ENCODE measurements around the gene SRGAP1. TPM values are rescaled to one million over a fixed set of nuclear protein-coding genes. Genes with fewer than 3 reads are reported as not detected.
"Not testable (repeated sequence)": the region's sequence is repeated elsewhere in the genome, so short reads cannot be mapped to it uniquely, and the experiment has no call there.

The SRGAP1 gene
- total and polyA plus RNA-seq, 9 donors = 2.8 to 17.9 (median 8.6) TPM

GRCh38 chr12:63855299-63855698 is 10.8 kb downstream of the SRGAP1 start:
- no peak overlapping the region for H3K4me3 ChIP-seq
- H3K36me3 ChIP-seq = no peaks in the 10 kb centered on the region
- H3K27me3 ChIP-seq = no peaks in the 10 kb centered on the region
- TF ChIP-seq POLR2A (IDR thresholded peaks at IDR 0.05) = no peak
- TF ChIP-seq CTCF (IDR thresholded peaks at IDR 0.05) = no peak
- TF ChIP-seq EP300 (IDR thresholded peaks at IDR 0.05) = no peak
- H3K4me1 ChIP-seq (ENCODE audit: insufficient read depth) = peaks cover 2% of the 10 kb centered on the region
- intact Hi-C loops (cut with DNase I) = no loop called here
- H3K9me3 ChIP-seq = no peaks in the 10 kb centered on the region
- no peak overlapping the region for H3K27ac ChIP-seq
- no peak for DNase-seq
- 98 to 100% (median 99%) methylated on average over 3 of the region's 3 CpGs for WGBS, 3 donors

GRCh38 chr12:63857771-63858670 is 13.5 kb downstream of the SRGAP1 start:
- intact Hi-C loops (cut with DNase I) = no loop called here
- no peaks in the 10 kb centered on the region for H3K27me3 ChIP-seq
- no peaks in the 10 kb centered on the region for H3K36me3 ChIP-seq
- H3K4me3 ChIP-seq = no peak overlapping the region
- 33 to 52% (median 46%) methylated on average over 6 of the region's 6 CpGs for WGBS, 3 donors
- no peaks in the 10 kb centered on the region for H3K9me3 ChIP-seq
- peaks cover 3% of the 10 kb centered on the region for H3K4me1 ChIP-seq (ENCODE audit: insufficient read depth)
- DNase-seq = no peak
- no peak overlapping the region for H3K27ac ChIP-seq
- no peak for TF ChIP-seq EP300 (IDR thresholded peaks at IDR 0.05)
- TF ChIP-seq POLR2A (IDR thresholded peaks at IDR 0.05) = no peak
- no peak for TF ChIP-seq CTCF (IDR thresholded peaks at IDR 0.05)

- WGBS, 3 donors = 93 to 97% (median 94%) methylated on average over 2 of the region's 2 CpGs
- DNase-seq; H3K4me1 ChIP-seq (ENCODE audit: insufficient read depth); H3K4me3 ChIP-seq; H3K9me3 ChIP-seq; intact Hi-C loops (cut with DNase I); H3K27me3 ChIP-seq; H3K27ac ChIP-seq; H3K36me3 ChIP-seq: not testable (repeated sequence)
Observed at GRCh38 chr12:63859880-63860279, 15.4 kb downstream of the SRGAP1 start.

GRCh38 chr12:63862187-63862968 is 17.9 kb downstream of the SRGAP1 start:
- TF ChIP-seq EP300 (IDR thresholded peaks at IDR 0.05) (no peak), POLR2A (IDR thresholded peaks at IDR 0.05) (no peak), CTCF (IDR thresholded peaks at IDR 0.05) (no peak)
- H3K27me3 ChIP-seq = no peaks in the 10 kb centered on the region
- H3K4me1 ChIP-seq (ENCODE audit: insufficient read depth) = peaks cover 3% of the 10 kb centered on the region
- no peaks in the 10 kb centered on the region for H3K36me3 ChIP-seq
- H3K9me3 ChIP-seq = no peaks in the 10 kb centered on the region
- intact Hi-C loops (cut with DNase I) = no loop called here
- DNase-seq = no peak
- H3K4me3 ChIP-seq = no peak overlapping the region
- H3K27ac ChIP-seq = no peak overlapping the region
- WGBS, 3 donors = 75 to 86% (median 83%) methylated on average over 6 of the region's 6 CpGs

GRCh38 chr12:63862969-63863230 is 18.4 kb downstream of the SRGAP1 start:
- Histone ChIP-seq H3K4me3 (no peak overlapping the region), H3K4me1 (ENCODE audit: insufficient read depth) (peaks cover 3% of the 10 kb centered on the region), H3K27me3 (no peaks in the 10 kb centered on the region), H3K27ac (no peak overlapping the region), H3K36me3 (no peaks in the 10 kb centered on the region), H3K9me3 (no peaks in the 10 kb centered on the region)
- WGBS, 3 donors = 88 to 93% (median 91%) methylated on average over 2 of the region's 2 CpGs
- intact Hi-C loops (cut with DNase I) = no loop called here
- TF ChIP-seq CTCF (IDR thresholded peaks at IDR 0.05) (no peak), EP300 (IDR thresholded peaks at IDR 0.05) (no peak), POLR2A (IDR thresholded peaks at IDR 0.05) (no peak)
- no peak for DNase-seq
